H9 (cell line): ENCODE measurements around the gene C16orf89. TPM values are rescaled to one million over a fixed set of nuclear protein-coding genes. Genes with fewer than 3 reads are reported as not detected.

ENCODE experiments used
- DNase-seq: peaks from one replicate; pipeline ENCODE4 v3.0.0-alpha.2; 2017
- H2AFZ ChIP-seq: one replicate; pipeline ENCODE4 v1.6.1; 2013; ENCODE audit warnings: mild to moderate bottlenecking, low read length, control low read depth, moderate library complexity
- H2AK5ac ChIP-seq: 2 replicates; pipeline ENCODE4 v1.6.1; 2013; ENCODE audit warnings: low read length, control low read depth, mixed read lengths; ENCODE audit not compliant: insufficient read length
- H2BK120ac ChIP-seq: one replicate; pipeline ENCODE4 v1.6.1; 2013; ENCODE audit warnings: low read depth, mild to moderate bottlenecking, low read length, control low read depth, inconsistent platforms; ENCODE audit not compliant: poor library complexity, severe bottlenecking
- H2BK12ac ChIP-seq: 2 replicates; pipeline ENCODE4 v1.6.1; 2013; ENCODE audit warnings: low read length, control low read depth, mixed read lengths, low read depth; ENCODE audit not compliant: insufficient read length
- H2BK15ac ChIP-seq: 2 replicates; pipeline ENCODE4 v1.6.1; 2013; ENCODE audit warnings: low read depth, low read length, control low read depth
- H2BK20ac ChIP-seq: one replicate; pipeline ENCODE4 v1.6.1; 2013; ENCODE audit warnings: low read depth, mild to moderate bottlenecking, low read length, control low read depth, inconsistent platforms; ENCODE audit not compliant: poor library complexity, severe bottlenecking
- H2BK5ac ChIP-seq: 2 replicates; pipeline ENCODE4 v1.6.1; 2013; ENCODE audit warnings: low read length, control low read depth, mixed read lengths; ENCODE audit not compliant: insufficient read length
- H3K14ac ChIP-seq: 2 replicates; pipeline ENCODE4 v1.6.1; 2013; ENCODE audit warnings: low read length, control low read depth; ENCODE audit not compliant: insufficient read depth
- H3K18ac ChIP-seq: 2 replicates; pipeline ENCODE4 v1.6.1; 2013; ENCODE audit warnings: low read depth, mild to moderate bottlenecking, mixed read lengths, low read length, control low read depth; ENCODE audit not compliant: insufficient read length
- H3K23ac ChIP-seq: 2 replicates; pipeline ENCODE4 v1.6.1; 2013; ENCODE audit warnings: low read length, control low read depth, mixed read lengths, low read depth; ENCODE audit not compliant: insufficient read length
- H3K23me2 ChIP-seq: 2 replicates; pipeline ENCODE4 v1.6.1; 2013; ENCODE audit warnings: low read depth, mild to moderate bottlenecking, mixed read lengths, low read length, control low read depth; ENCODE audit not compliant: insufficient read length, poor library complexity, severe bottlenecking
- H3K27ac ChIP-seq: 2 replicates; pipeline ENCODE4 v1.5.1; 2013; ENCODE audit warnings: low read length, control low read depth, mixed read lengths, low read depth; ENCODE audit not compliant: insufficient read length
- H3K27me3 ChIP-seq: 2 replicates; pipeline ENCODE4 v1.6.1; 2013; ENCODE audit warnings: low read length, control low read depth, inconsistent platforms; ENCODE audit not compliant: insufficient read depth
- H3K4ac ChIP-seq: 2 replicates; pipeline ENCODE4 v1.6.1; 2013; ENCODE audit warnings: low read depth, mild to moderate bottlenecking, control low read depth, inconsistent platforms, low read length, moderate library complexity
- H3K4me1 ChIP-seq: 2 replicates; pipeline ENCODE4 v1.6.1; 2013; ENCODE audit warnings: low read length, control low read depth, inconsistent platforms; ENCODE audit not compliant: insufficient read depth
- H3K4me2 ChIP-seq: 2 replicates; pipeline ENCODE4 v1.6.1; 2013; ENCODE audit warnings: low read length, control low read depth, mixed read lengths; ENCODE audit not compliant: insufficient read length, insufficient read depth
- H3K56ac ChIP-seq: 2 replicates; pipeline ENCODE4 v1.6.1; 2013; ENCODE audit warnings: low read depth, mild to moderate bottlenecking, mixed read lengths, low read length, control low read depth; ENCODE audit not compliant: insufficient read length
- H3K79me1 ChIP-seq: 2 replicates; pipeline ENCODE4 v1.6.1; 2013; ENCODE audit warnings: low read depth, mild to moderate bottlenecking, moderate library complexity, low read length, control low read depth, inconsistent platforms; ENCODE audit not compliant: insufficient read depth, poor library complexity, severe bottlenecking
- H3K79me2 ChIP-seq: 2 replicates; pipeline ENCODE4 v1.6.1; 2013; ENCODE audit warnings: low read length, control low read depth, inconsistent platforms; ENCODE audit not compliant: insufficient read depth
- H3K9ac ChIP-seq: 2 replicates; pipeline ENCODE4 v1.6.1; 2013; ENCODE audit warnings: low read length, control low read depth, mixed read lengths; ENCODE audit not compliant: insufficient read length; ENCODE audit errors: extremely low read depth
- H3K9me3 ChIP-seq: one replicate; pipeline ENCODE4 v1.6.1; 2013; ENCODE audit warnings: low read depth, low read length, inconsistent platforms; ENCODE audit not compliant: control insufficient read depth
- H3T11ph ChIP-seq: one replicate; pipeline ENCODE4 v1.6.1; 2013; ENCODE audit warnings: mild to moderate bottlenecking, low read length, control low read depth, inconsistent platforms
- H4K20me1 ChIP-seq: one replicate; pipeline ENCODE4 v1.6.1; 2013; ENCODE audit not compliant: control insufficient read depth, insufficient read length, insufficient read depth
- H4K5ac ChIP-seq: 2 replicates; pipeline ENCODE4 v1.6.1; 2013; ENCODE audit warnings: low read depth, mild to moderate bottlenecking, mixed read lengths, low read length, control low read depth; ENCODE audit not compliant: insufficient read length
- H4K8ac ChIP-seq: replicated peaks from 2 replicates; pipeline ENCODE4 v1.6.1; 2013; ENCODE audit warnings: low read length, control low read depth, mixed read lengths, low read depth; ENCODE audit not compliant: insufficient read length
- H4K91ac ChIP-seq: 2 replicates; pipeline ENCODE4 v1.6.1; 2013; ENCODE audit warnings: low read depth, mild to moderate bottlenecking, moderate library complexity, mixed read lengths, low read length, control low read depth; ENCODE audit not compliant: insufficient read length
- H3K27ac Mint-ChIP-seq, 3 experiments: 2 replicates in 2 of 3; 3 replicates in 1 of 3; pipeline ENCODE4 v1.8.0; 2020 to 2021; ENCODE audit warnings: mixed read lengths in 3 of 3, mild to moderate bottlenecking in 1 of 3, moderate library complexity in 1 of 3
- H3K27me3 Mint-ChIP-seq: 2 replicates; pipeline ENCODE4 v1.8.0; 2021; ENCODE audit warnings: low read depth, mild to moderate bottlenecking, moderate library complexity, mixed read lengths
- H3K36me3 Mint-ChIP-seq, 3 experiments: 2 replicates in 2 of 3; 3 replicates in 1 of 3; pipeline ENCODE4 v1.8.0; 2020 to 2021; ENCODE audit warnings: low read depth in 3 of 3, mixed read lengths in 3 of 3; ENCODE audit not compliant: insufficient read depth in 1 of 3
- H3K4me1 Mint-ChIP-seq, 2 experiments: 2 replicates each; pipeline ENCODE4 v1.8.0; 2020; ENCODE audit warnings: mixed read lengths in 2 of 2
- H3K4me3 Mint-ChIP-seq, 2 experiments: 2 replicates in 1 of 2; 3 replicates in 1 of 2; pipeline ENCODE4 v1.8.0; 2020 to 2021; ENCODE audit warnings: mild to moderate bottlenecking in 2 of 2, mixed read lengths in 2 of 2, moderate library complexity in 1 of 2
- H3K9me3 Mint-ChIP-seq, 2 experiments: 2 replicates in 1 of 2; 3 replicates in 1 of 2; pipeline ENCODE4 v1.8.0; 2020; ENCODE audit warnings: mild to moderate bottlenecking in 2 of 2, mixed read lengths in 2 of 2, moderate library complexity in 1 of 2
- WGBS: extraction: QIAGEN DNeasy Blood & Tissue Kit; methylation state at CpG from one replicate; pipeline ENCODE4 v1.1.7; 2013; ENCODE audit warnings: missing lambda C conversion rate, low lambda C conversion rate, mixed read lengths; ENCODE audit not compliant: insufficient read length; ENCODE audit errors: extremely low coverage; 5-methylcytosine and 5-hydroxymethylcytosine counted together
- total RNA-seq: library from RNA; stranded (reverse); gene quantifications from 2 replicates; pipeline ENCODE4 v1.2.1, GENCODE V29; 2021
- TF ChIP-seq, protein P1 (sequence below): fragments of 200-600 bp; sonication (generic); conservative IDR thresholded peaks from 3 replicates; pipeline ENCODE4 v1.8.0; 2021; ENCODE audit warnings: antibody characterized with exemption, mild to moderate bottlenecking

Gene C16orf89
- total RNA-seq, 1 experiment from 2014 or later: 2.5 TPM

DNA sequence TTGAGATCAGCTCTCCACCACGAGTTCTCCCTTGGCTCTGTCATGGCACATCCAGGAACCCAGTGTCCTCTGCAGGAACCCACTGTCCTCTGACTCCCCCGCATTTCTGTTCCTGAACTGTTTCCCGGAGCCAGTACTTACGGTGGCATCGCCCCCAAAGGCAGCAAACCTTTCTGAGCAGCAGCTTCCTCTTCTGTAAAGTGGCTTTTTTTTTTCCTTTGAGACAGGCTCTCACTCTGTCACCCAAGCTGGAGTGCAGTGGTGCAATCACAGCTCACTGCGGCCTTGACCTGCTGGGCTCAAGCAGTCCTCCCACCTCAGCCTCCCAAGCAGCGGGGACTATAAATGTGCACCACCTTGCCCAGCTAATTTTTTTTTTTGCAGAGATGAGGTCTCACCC lies 64.2 kb downstream of the C16orf89 start:
- DNase-seq: no peak
- no peak overlapping the region for H3K23ac ChIP-seq
- H3K9ac ChIP-seq: no peak overlapping the region
- H3K4me1 ChIP-seq: no peaks in the 10 kb centered on the region
- no peak overlapping the region for H2BK5ac ChIP-seq
- Mint-ChIP-seq H3K9me3 (no peaks in the 10 kb centered on the region), H3K27me3 (peaks cover 3% of the 10 kb centered on the region; the same call in 1 of the 2 replicates), H3K4me1 (no peaks in the 10 kb centered on the region), H3K36me3 (no peaks in the 10 kb centered on the region), H3K27ac (no peak overlapping the region), H3K4me3 (no peak overlapping the region)
- H2BK120ac ChIP-seq: no peak overlapping the region
- TF ChIP-seq, protein P1, sequence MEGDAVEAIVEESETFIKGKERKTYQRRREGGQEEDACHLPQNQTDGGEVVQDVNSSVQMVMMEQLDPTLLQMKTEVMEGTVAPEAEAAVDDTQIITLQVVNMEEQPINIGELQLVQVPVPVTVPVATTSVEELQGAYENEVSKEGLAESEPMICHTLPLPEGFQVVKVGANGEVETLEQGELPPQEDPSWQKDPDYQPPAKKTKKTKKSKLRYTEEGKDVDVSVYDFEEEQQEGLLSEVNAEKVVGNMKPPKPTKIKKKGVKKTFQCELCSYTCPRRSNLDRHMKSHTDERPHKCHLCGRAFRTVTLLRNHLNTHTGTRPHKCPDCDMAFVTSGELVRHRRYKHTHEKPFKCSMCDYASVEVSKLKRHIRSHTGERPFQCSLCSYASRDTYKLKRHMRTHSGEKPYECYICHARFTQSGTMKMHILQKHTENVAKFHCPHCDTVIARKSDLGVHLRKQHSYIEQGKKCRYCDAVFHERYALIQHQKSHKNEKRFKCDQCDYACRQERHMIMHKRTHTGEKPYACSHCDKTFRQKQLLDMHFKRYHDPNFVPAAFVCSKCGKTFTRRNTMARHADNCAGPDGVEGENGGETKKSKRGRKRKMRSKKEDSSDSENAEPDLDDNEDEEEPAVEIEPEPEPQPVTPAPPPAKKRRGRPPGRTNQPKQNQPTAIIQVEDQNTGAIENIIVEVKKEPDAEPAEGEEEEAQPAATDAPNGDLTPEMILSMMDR: no peak
- no CpG with 5 or more reads among the region's 7 CpGs for WGBS
- no peaks in the 10 kb centered on the region for H3K23me2 ChIP-seq
- H3K4me2 ChIP-seq: no peak overlapping the region
- H3K4ac ChIP-seq: no peak overlapping the region
- H3K56ac ChIP-seq: no peak overlapping the region
- no peaks in the 10 kb centered on the region for H3K9me3 ChIP-seq
- H4K8ac ChIP-seq: no peak overlapping the region
- H2BK15ac ChIP-seq: no peak overlapping the region
- H3K79me1 ChIP-seq: no peaks in the 10 kb centered on the region
- H3K18ac ChIP-seq: no peak overlapping the region
- H4K5ac ChIP-seq: no peak overlapping the region
- H2AK5ac ChIP-seq: no peak overlapping the region
- no peak overlapping the region for H3K14ac ChIP-seq
- no peak overlapping the region for H2AFZ ChIP-seq
- no peaks in the 10 kb centered on the region for H3K79me2 ChIP-seq
- H4K20me1 ChIP-seq: no peaks in the 10 kb centered on the region
- no peaks in the 10 kb centered on the region for H3K27me3 ChIP-seq
- H2BK20ac ChIP-seq: no peak overlapping the region
- no peak overlapping the region for H4K91ac ChIP-seq
- no peak overlapping the region for H3K27ac ChIP-seq
- no peak overlapping the region for H2BK12ac ChIP-seq
- H3T11ph ChIP-seq: no peak overlapping the region
